Frontal cortex (tissue), 4 donors: ENCODE data around the gene RLN3. TPM values are rescaled to one million over a fixed set of nuclear protein-coding genes. Genes with fewer than 3 reads are reported as not detected.

Source experiments
- DNase-seq, 2 donors: peaks; one replicate each; pipeline ENCODE4 v3.0.0; 2012; ENCODE audit warnings: low spot score in 2 of 2
- FAIRE-seq: peaks from 2 replicates; lab custom pipeline; 2012; peaks lifted over from hg19 to GRCh38; lab: Jason Lieb, UNC
- total RNA-seq: library from RNA; depleted of rRNA; stranded (reverse); fragments of >200 nt; gene quantifications from one replicate; pipeline ENCODE4 v1.2.3, GENCODE V29; 2014
- donor health status: control.
- donor health status: control.
- donor health status: control.

RLN3 gene
- total RNA-seq, 1 donor from 2014 or later, result not detected

- FAIRE-seq, result no peak
- peak in 1 of 2 donors; percentile 50 for DNase-seq
Measured at GRCh38 chr19:13993590-13994300, 34.2 kb upstream of the RLN3 start.

- FAIRE-seq (no peak), DNase-seq (peak; percentile 44 to 53)
Measured at GRCh38 chr19:13995017-13995728, 32.8 kb upstream of the RLN3 start.

GRCh38 chr19:13995878-13996765, 31.8 kb upstream of the RLN3 start:
- DNase-seq (no peak), FAIRE-seq (no peak)

- FAIRE-seq, result no peak
- DNase-seq, result no peak
Measured at GRCh38 chr19:13996928-13997630, 30.9 kb upstream of the RLN3 start.

GRCh38 chr19:13997631-13997962, 30.4 kb upstream of the RLN3 start:
- FAIRE-seq (no peak), DNase-seq (no peak)

GRCh38 chr19:13998426-13998825, 29.5 kb upstream of the RLN3 start:
- no peak for FAIRE-seq

GRCh38 chr19:13999085-13999484, 28.9 kb upstream of the RLN3 start:
- DNase-seq (no peak), FAIRE-seq (no peak)

More at GRCh38 chr19:13998426-13998825, 29.5 kb upstream of the RLN3 start:
- no peak for DNase-seq

- FAIRE-seq, result no peak
Measured at GRCh38 chr19:14000691-14001375, 27.1 kb upstream of the RLN3 start.

GRCh38 chr19:14002571-14003250, 25.2 kb upstream of the RLN3 start:
- DNase-seq, result no peak
- FAIRE-seq, result no peak

More at GRCh38 chr19:14000691-14001375, 27.1 kb upstream of the RLN3 start:
- DNase-seq, result no peak

GRCh38 chr19:14003251-14004055, 24.5 kb upstream of the RLN3 start:
- no peak for FAIRE-seq
- DNase-seq, result no peak

- FAIRE-seq, result no peak
Measured at GRCh38 chr19:14004619-14005348, 23.2 kb upstream of the RLN3 start.

GRCh38 chr19:14005349-14006084, 22.4 kb upstream of the RLN3 start:
- peak in 1 of 2 donors; percentile 73 for DNase-seq
- FAIRE-seq, result no peak

More at GRCh38 chr19:14004619-14005348, 23.2 kb upstream of the RLN3 start:
- no peak for DNase-seq

GRCh38 chr19:14006085-14006765, 21.7 kb upstream of the RLN3 start, which contains the start of gene RFX1:
TSS of gene RFX1 (minus strand) at chr19:14006320. CDS start at chr19:13993843, 12,477 bp downstream.
- peak; percentile 89 for FAIRE-seq
- DNase-seq, result peak; percentile 86 to 95

GRCh38 chr19:14006766-14007562, 21.0 kb upstream of the RLN3 start:
- FAIRE-seq, result no peak
- DNase-seq, result peak; percentile 77 to 78

- no peak for DNase-seq
- FAIRE-seq, result no peak
Measured at GRCh38 chr19:14012378-14012915, 15.5 kb upstream of the RLN3 start.
